Brain pericyte (primary cell): ENCODE data around the gene CCR5AS.

Experiments
- DNase-seq: peaks from one replicate; pipeline ENCODE4 v3.0.0-alpha.2; 2012; ENCODE audit warnings: low read depth, low spot score

CCR5AS gene

GRCh38 chr3:46316206-46316605, 90.7 kb downstream of the CCR5AS start:
- no peak for DNase-seq

- DNase-seq, result no peak
Observed at GRCh38 chr3:46314517-46314916, 92.3 kb downstream of the CCR5AS start.
